HG03354 (cell line): ENCODE results near the gene DDX31.

Experiments
- ATAC-seq: cut with Tn5 transposase; IDR thresholded peaks from one replicate; pipeline ENCODE4 v1.9.1; 2021; ENCODE audit warnings: mild to moderate bottlenecking; ENCODE audit not compliant: unreplicated experiment, poor library complexity, severe bottlenecking

DDX31 gene

GRCh38 chr9:132677976-132678375, 8.2 kb upstream of the DDX31 start:
- no peak for ATAC-seq

DNA sequence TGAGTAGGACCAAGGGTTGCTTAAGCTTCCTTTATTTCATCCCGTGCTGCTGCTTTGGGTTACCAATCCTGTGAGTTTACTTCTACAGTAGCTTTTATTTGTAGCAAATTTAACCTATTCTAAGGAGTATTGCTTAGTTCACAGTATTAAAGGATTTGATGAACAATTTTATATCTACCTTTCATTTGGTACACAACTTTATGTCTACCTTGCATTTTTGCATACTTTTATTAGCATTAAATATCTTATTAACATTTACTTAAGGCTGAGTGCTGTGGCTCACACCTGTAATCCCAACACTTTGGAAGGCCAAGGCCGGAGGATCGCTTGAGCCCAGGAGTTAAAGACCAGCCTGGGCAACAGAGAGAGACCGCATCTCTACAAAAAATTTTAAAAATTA, 4.7 kb upstream of the DDX31 start:
- ATAC-seq: no peak

GRCh38 chr9:132673355-132673754, 3.6 kb upstream of the DDX31 start:
- ATAC-seq: no peak

GRCh38 chr9:132672413-132672690, 2.6 kb upstream of the DDX31 start:
- ATAC-seq: no peak

DNA sequence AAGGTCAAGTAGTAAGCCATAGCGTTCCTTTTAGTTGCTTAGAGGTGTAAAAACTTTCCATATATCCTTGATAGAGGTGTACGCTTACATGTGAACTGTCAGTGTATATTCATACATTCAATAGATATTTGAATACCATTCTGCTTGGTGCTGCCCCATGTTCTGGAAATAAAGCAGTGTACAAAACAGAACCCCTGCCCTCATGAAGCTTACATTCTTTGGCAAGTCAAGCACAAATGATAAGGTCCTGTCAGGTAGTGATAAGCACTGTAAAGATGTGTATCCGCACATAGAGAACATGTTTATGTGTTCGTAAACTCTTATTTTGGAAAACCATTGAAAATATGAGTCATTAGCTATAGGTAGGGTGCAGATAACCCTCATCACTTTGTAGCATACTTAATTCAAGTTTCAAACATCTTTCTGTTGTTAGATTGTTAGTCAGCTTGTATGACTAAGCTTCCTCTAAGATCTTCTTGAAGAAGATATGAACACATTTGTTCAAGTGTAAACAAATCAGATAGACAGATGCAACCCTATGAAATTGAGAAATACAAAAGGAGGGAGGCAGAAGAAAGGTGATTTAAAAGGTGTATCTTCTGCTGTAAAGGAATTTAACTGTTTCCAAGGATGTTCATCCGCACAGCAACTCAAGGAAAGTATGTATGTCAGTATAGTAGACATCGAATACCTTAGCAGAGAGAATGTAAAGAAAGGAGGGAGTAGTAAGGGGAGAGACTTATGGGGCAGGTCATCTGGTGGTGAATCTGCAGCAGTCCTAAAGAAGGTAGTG, 2.0 kb upstream of the DDX31 start:
- ATAC-seq: no peak

GRCh38 chr9:132670457-132671391, 941 bp upstream of the DDX31 start, which contains the start of gene GTF3C4:
TSS of gene GTF3C4 (plus strand) at chr9:132670464. CDS start at chr9:132670599, 135 bp downstream.
- peak; percentile 61 for ATAC-seq

DNA sequence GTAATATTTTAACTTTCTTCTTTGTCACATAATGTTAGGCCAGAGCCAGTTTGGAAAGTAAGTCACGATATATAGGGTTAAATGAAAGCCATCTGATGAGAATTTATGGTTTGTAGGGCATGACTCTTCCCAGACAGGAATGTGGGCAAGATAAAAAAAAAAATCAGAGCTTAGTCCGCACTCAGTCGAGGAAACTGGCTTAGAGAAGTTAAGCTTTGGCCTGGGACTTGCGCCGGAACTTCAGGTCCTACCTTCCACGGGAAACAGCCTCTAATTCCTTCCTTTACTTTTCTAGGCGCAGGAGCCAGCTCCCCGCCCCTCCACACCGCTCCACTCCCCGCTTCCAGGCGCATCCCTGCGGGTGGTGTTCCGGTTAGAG, 475 bp downstream of the DDX31 start:
- no peak for ATAC-seq

DNA sequence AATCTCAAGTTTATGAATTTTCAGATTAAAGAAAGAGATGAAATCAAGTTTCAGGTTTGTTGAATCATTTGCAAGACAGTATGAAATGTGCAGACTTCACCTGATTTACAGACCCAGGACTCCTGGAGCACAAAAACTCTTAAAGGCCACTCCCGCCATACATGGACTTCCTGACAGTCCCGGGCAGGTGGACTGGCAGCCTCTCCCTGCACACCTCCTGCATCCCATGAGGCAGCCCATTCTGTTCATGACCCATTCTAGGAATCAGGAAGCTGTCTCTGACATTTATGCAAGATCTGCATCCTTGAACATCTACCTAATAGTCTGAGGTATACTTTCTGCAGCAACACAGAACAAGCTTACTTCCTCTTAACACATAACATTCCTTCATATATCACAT, 5.9 kb downstream of the DDX31 start:
- no peak for ATAC-seq

DNA sequence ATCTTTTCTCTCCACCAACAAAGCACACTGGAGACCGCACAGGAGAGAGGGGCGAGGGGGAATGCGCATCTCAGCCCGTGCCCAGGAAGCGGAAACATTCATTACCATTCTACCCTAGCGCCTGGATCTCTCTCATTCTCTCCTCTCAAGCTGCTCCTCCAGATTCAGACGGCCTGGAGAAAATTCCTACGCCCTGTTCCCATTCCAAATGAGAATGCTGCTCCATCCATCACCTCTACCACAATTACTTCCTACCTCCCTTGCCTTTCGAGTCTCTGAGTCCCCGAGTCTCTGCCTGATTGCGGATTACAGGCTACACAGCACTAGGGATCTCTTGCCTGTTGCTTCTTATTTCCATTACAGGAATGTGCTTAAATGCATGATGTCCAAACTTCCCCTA, 6.7 kb downstream of the DDX31 start:
- ATAC-seq: no peak

GRCh38 chr9:132662152-132662945, 7.4 kb downstream of the DDX31 start:
- no peak for ATAC-seq

- no peak for ATAC-seq
Observed at GRCh38 chr9:132656299-132656698, 13.5 kb downstream of the DDX31 start.

DNA sequence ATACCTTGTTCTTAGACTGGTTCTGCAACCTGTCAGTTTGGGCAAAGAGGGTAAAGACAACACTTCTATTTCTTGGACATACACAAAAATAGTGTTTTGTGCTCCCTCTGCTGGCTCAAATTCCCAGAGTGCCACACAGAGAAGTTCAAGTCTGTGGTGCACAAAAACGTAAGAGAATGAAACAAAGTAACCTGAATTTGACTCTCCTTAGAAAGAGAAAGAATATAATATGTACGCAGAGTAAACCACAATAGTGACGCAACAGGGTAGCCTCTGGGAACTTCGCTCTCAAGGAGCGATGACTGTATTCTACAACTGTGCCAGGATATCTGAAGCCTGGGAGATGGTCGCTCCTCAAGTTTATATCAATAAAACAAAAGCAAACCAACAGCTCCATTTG, 18.5 kb downstream of the DDX31 start:
- ATAC-seq: no peak

DNA sequence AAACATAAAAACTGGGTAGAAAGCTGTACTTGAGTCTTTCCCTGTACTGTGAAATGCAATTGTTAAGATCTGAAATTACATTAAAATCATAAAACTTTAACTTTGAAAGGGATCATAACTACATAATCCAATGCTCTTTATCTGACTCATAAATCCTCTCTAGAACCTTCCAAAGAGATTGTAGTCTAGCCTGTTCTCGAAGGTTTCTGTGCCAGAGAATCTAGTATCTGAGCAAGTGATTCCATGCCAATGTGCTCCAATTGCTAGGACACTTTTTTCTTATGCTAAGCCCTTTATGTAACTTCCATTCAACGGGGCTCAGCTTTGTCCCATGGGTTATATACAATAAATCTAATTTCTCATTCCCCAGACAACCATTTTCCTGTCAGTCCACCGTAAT, 21.1 kb downstream of the DDX31 start:
- ATAC-seq: no peak

DNA sequence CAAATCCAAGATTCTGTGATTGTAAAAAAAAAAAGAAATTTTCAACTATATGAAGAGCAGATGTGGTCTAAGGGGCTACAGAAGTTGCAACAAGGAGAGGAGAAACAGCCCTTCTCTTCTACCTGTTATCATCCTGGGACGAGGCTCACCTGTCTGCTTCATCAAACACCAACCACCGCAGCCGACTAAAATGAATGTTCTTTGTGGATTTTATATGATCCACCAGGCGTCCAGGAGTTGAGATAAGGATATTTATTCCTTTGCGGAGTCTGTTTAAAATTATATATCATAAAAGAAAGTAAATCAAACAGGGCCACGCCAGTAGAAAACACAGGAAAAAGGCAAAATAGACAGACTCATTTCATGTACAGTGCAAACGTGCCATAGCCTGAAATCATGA, 21.5 kb downstream of the DDX31 start:
- ATAC-seq: no peak

- ATAC-seq: no peak
Observed at GRCh38 chr9:132647806-132648205, 22.0 kb downstream of the DDX31 start.

- ATAC-seq: no peak
Observed at GRCh38 chr9:132647355-132647754, 22.4 kb downstream of the DDX31 start.

GRCh38 chr9:132646726-132647125, 23.1 kb downstream of the DDX31 start:
- no peak for ATAC-seq

- ATAC-seq: no peak
Observed at GRCh38 chr9:132645711-132646110, 24.1 kb downstream of the DDX31 start.

DNA sequence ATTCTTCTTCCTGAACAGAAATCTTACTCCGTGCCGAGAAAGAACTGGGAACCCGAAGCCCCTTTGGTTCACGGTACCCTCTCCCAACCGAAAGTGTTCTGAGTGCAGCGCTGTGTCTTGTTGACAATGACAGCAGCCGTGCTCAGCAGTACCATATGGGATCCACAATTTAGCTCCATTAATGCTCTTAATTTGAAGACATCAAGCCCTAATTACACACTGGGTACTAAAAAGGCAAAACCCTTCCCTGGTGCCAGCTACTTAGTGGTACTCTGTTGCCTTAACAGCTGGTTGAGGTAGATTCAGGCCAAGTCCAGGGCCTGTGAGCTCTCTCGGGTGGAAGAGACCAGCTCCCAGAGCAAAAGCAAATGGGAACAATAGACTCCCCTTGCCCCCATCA, 24.5 kb downstream of the DDX31 start:
- ATAC-seq: no peak

DNA sequence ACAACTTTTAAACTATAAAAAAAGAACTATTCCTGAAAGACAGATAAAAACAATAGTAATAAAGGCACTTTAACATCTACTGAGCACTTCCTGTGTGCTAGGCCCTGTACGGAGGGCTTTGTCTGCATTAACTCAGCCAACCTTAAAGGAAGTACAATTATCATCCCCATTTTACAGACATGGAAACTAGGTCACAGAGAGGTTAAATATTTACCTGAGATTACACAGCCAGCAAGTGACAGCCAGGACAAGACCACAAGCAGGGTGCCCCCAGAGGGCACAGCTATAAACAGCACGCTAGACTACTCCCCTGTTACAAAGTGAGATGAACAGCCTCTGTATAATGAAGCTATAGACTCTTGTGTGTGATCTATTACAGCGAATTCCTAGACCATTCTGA, 25.5 kb downstream of the DDX31 start:
- peak; percentile 49 for ATAC-seq
